GM12875 (cell line): ENCODE measurements around the gene DISC1.
"Not testable (repeated sequence)": the region's sequence is repeated elsewhere in the genome, so short reads cannot be mapped to it uniquely, and the experiment has no call there.

Experiments
- H3K4me3 ChIP-seq: one replicate; pipeline ENCODE4 v1.5.1; 2011; ENCODE audit warnings: low read depth, low read length, control low read depth
- CTCF ChIP-seq: IDR thresholded peaks from 2 replicates; pipeline ENCODE4 v1.5.1; 2011; ENCODE audit warnings: low read depth, mild to moderate bottlenecking, control low read depth, inconsistent platforms, low read length, moderate library complexity, borderline replicate concordance; ENCODE audit not compliant: insufficient read depth

The DISC1 gene

GRCh38 chr1:231957359-231957758, 330.8 kb downstream of the DISC1 start:
- H3K4me3 ChIP-seq, result no peak overlapping the region
- no peak for TF ChIP-seq CTCF

GRCh38 chr1:231958448-231958847, 331.9 kb downstream of the DISC1 start:
- TF ChIP-seq CTCF, result no peak
- no peak overlapping the region for H3K4me3 ChIP-seq

GRCh38 chr1:231959225-231959884, 332.8 kb downstream of the DISC1 start:
- no peak overlapping the region for H3K4me3 ChIP-seq
- TF ChIP-seq CTCF, result no peak

GRCh38 chr1:231961801-231962200, 335.2 kb downstream of the DISC1 start:
- not testable (repeated sequence) for H3K4me3 ChIP-seq

GRCh38 chr1:231962636-231963035, 336.0 kb downstream of the DISC1 start:
- H3K4me3 ChIP-seq, result no peak overlapping the region
- no peak for TF ChIP-seq CTCF

- TF ChIP-seq CTCF, result no peak
Observed at GRCh38 chr1:231964241-231964640, 337.7 kb downstream of the DISC1 start.

GRCh38 chr1:231964961-231965360, 338.4 kb downstream of the DISC1 start:
- TF ChIP-seq CTCF, result no peak
- no peak overlapping the region for H3K4me3 ChIP-seq

More at GRCh38 chr1:231964241-231964640, 337.7 kb downstream of the DISC1 start:
- no peak overlapping the region for H3K4me3 ChIP-seq
